HepG2 (cell line): Measurements from ENCODE around the gene NDUFV1. TPM values are rescaled to one million over a fixed set of nuclear protein-coding genes. Genes with fewer than 3 reads are reported as not detected.

ENCODE experiments used
- AGO1 ChIP-seq: fragments of 200-400 bp; formaldehyde crosslinking; IDR thresholded peaks from 2 replicates; pipeline ENCODE4 v1.6.1; 2017; ENCODE audit warnings: mild to moderate bottlenecking, low read depth, low read length, moderate library complexity; ENCODE audit not compliant: poor library complexity, severe bottlenecking
- CBFB ChIP-seq: sonication (generic); formaldehyde crosslinking; IDR thresholded peaks from 2 replicates; pipeline ENCODE4 v1.4.0; 2020; ENCODE audit warnings: missing genetic modification reagents
- FOXA3 ChIP-seq: IDR thresholded peaks from 2 replicates; pipeline ENCODE4 v1.6.1; 2016; ENCODE audit warnings: missing genetic modification reagents, missing compliant biosample characterization
- HDAC1 ChIP-seq: sonication (generic); formaldehyde crosslinking; IDR thresholded peaks from 2 replicates; pipeline ENCODE4 v1.5.1; 2020; ENCODE audit warnings: mild to moderate bottlenecking, missing genetic modification reagents
- HDAC2 ChIP-seq: sonication (generic); formaldehyde crosslinking; IDR thresholded peaks from 2 replicates; pipeline ENCODE4 v1.4.0; 2020; ENCODE audit warnings: missing genetic modification reagents
- MTF1 ChIP-seq: sonication (generic); formaldehyde crosslinking; IDR thresholded peaks from 2 replicates; pipeline ENCODE4 v1.5.0; 2020; ENCODE audit warnings: missing genetic modification reagents
- RBM39 ChIP-seq: fragments of 200-400 bp; formaldehyde crosslinking; IDR thresholded peaks from one replicate; pipeline ENCODE4 v1.6.1; 2018; ENCODE audit warnings: antibody characterized with exemption, mild to moderate bottlenecking, low read depth, low read length; ENCODE audit not compliant: poor library complexity, severe bottlenecking
- RFX3 ChIP-seq: IDR thresholded peaks from 2 replicates; pipeline ENCODE4 v1.6.1; 2016; ENCODE audit warnings: missing biosample characterization, missing genetic modification reagents
- TRIM22 ChIP-seq: fragments of 450-650 bp; IDR thresholded peaks from 2 replicates; pipeline ENCODE4 v1.6.1; 2017
- U2AF1 ChIP-seq: fragments of 200-400 bp; formaldehyde crosslinking; optimal IDR thresholded peaks from 2 replicates; pipeline ENCODE3; 2017; ENCODE audit warnings: mild to moderate bottlenecking, low read depth, low read length
- ZNF207 ChIP-seq: fragments of 450-650 bp; IDR thresholded peaks from 2 replicates; pipeline ENCODE4 v1.6.1; 2016; ENCODE audit warnings: antibody characterized with exemption, borderline replicate concordance
- ZNF431 ChIP-seq: sonication (generic); formaldehyde crosslinking; IDR thresholded peaks from 2 replicates; pipeline ENCODE4 v1.9.0; 2022; ENCODE audit warnings: missing genetic modification reagents, low read depth, mild to moderate bottlenecking, borderline replicate concordance
- ZNF468 ChIP-seq: sonication (generic); formaldehyde crosslinking; IDR thresholded peaks from 2 replicates; pipeline ENCODE4 v1.8.0; 2022; ENCODE audit warnings: mild to moderate bottlenecking, moderate library complexity, missing genetic modification reagents
- ZNF501 ChIP-seq: sonication (generic); formaldehyde crosslinking; IDR thresholded peaks from 2 replicates; pipeline ENCODE4 v1.5.1; 2020; ENCODE audit warnings: mild to moderate bottlenecking, moderate library complexity, missing genetic modification reagents
- ZNF772 ChIP-seq: sonication (generic); formaldehyde crosslinking; IDR thresholded peaks from 2 replicates; pipeline ENCODE4 v1.5.0; 2020; ENCODE audit warnings: mild to moderate bottlenecking, missing genetic modification reagents
- ZSCAN21 ChIP-seq: sonication (generic); formaldehyde crosslinking; IDR thresholded peaks from 2 replicates; pipeline ENCODE4 v1.8.0; 2022; ENCODE audit warnings: mild to moderate bottlenecking, missing genetic modification reagents, moderate library complexity, borderline replicate concordance
- ZSCAN29 ChIP-seq: sonication (generic); formaldehyde crosslinking; conservative IDR thresholded peaks from 2 replicates; pipeline ENCODE4 v1.4.0; 2020; ENCODE audit warnings: mild to moderate bottlenecking, missing genetic modification reagents
- polyA plus RNA-seq, 8 experiments: library from polyadenylated mRNA; depleted of rRNA in 3 of 8; stranded (reverse) in 7 of 8; unstranded in 1 of 8; fragments of >200 nt; fragmentation: Illumina TruSeq in 4 of 8; extraction: Trizol in 4 of 8; gene quantifications; 2 replicates each; pipeline versions ENCODE4 v1.2.1 to v1.2.3, GENCODE V29; 2011 to 2016; ENCODE audit warnings: low read depth in 4 of 8, missing spikeins in 1 of 8, mixed read lengths in 1 of 8; ENCODE audit not compliant: insufficient read depth in 1 of 8
- total RNA-seq, 5 experiments: library from RNA; depleted of rRNA; stranded (reverse); fragments of >200 nt; fragmentation: Illumina TruSeq; extraction: Trizol; gene quantifications; 2 replicates each; pipeline ENCODE4 v1.2.3, GENCODE V29; 2016; ENCODE audit warnings: low read depth in 1 of 5
- TF ChIP-seq, protein P1 (sequence below): sonication (generic); formaldehyde crosslinking; IDR thresholded peaks from 2 replicates; pipeline ENCODE4 v1.4.0; 2020; ENCODE audit warnings: missing genetic modification reagents, borderline replicate concordance
- TF ChIP-seq, protein P2 (sequence below): sonication (generic); formaldehyde crosslinking; IDR thresholded peaks from 2 replicates; pipeline ENCODE4 v1.4.0; 2020; ENCODE audit warnings: missing genetic modification reagents

NDUFV1 gene
- total and polyA plus RNA-seq, 2 of the 13 experiments (the other 11 are each of a cell fraction or from before 2014, with no cell fraction given): 88.9 to 137 TPM

GRCh38 chr11:67629386-67630227 lies 22.9 kb downstream of the NDUFV1 start, which contains the start of gene NUDT8 (continued):
- TF ChIP-seq, protein P1, sequence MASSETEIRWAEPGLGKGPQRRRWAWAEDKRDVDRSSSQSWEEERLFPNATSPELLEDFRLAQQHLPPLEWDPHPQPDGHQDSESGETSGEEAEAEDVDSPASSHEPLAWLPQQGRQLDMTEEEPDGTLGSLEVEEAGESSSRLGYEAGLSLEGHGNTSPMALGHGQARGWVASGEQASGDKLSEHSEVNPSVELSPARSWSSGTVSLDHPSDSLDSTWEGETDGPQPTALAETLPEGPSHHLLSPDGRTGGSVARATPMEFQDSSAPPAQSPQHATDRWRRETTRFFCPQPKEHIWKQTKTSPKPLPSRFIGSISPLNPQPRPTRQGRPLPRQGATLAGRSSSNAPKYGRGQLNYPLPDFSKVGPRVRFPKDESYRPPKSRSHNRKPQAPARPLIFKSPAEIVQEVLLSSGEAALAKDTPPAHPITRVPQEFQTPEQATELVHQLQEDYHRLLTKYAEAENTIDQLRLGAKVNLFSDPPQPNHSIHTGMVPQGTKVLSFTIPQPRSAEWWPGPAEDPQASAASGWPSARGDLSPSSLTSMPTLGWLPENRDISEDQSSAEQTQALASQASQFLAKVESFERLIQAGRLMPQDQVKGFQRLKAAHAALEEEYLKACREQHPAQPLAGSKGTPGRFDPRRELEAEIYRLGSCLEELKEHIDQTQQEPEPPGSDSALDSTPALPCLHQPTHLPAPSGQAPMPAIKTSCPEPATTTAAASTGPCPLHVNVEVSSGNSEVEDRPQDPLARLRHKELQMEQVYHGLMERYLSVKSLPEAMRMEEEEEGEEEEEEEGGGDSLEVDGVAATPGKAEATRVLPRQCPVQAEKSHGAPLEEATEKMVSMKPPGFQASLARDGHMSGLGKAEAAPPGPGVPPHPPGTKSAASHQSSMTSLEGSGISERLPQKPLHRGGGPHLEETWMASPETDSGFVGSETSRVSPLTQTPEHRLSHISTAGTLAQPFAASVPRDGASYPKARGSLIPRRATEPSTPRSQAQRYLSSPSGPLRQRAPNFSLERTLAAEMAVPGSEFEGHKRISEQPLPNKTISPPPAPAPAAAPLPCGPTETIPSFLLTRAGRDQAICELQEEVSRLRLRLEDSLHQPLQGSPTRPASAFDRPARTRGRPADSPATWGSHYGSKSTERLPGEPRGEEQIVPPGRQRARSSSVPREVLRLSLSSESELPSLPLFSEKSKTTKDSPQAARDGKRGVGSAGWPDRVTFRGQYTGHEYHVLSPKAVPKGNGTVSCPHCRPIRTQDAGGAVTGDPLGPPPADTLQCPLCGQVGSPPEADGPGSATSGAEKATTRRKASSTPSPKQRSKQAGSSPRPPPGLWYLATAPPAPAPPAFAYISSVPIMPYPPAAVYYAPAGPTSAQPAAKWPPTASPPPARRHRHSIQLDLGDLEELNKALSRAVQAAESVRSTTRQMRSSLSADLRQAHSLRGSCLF (CRISPR knock-in tag): no peak
- TF ChIP-seq ZNF772 (peak; percentile 22; the same call in 1 of the 2 replicates), CBFB (CRISPR knock-in tag) (peak; percentile 38; the same call in 1 of the 2 replicates), ZSCAN29 (CRISPR knock-in tag) (no peak), HDAC2 (CRISPR knock-in tag) (peak; percentile 80), MTF1 (CRISPR knock-in tag) (0 out of 2 replicates have a peak, but pooled peaks have one; percentile 72), ZNF501 (CRISPR knock-in tag) (0 out of 2 replicates have a peak, but pooled peaks have one; percentile 66), ZSCAN21 (CRISPR knock-in tag) (peak; percentile 84), U2AF1 (no peak), TRIM22 (no peak), FOXA3 (CRISPR knock-in tag) (peak; percentile 42), RBM39 (peak; percentile 49), RFX3 (CRISPR knock-in tag) (no peak), ZNF468 (CRISPR knock-in tag) (peak; percentile 96), HDAC1 (CRISPR knock-in tag) (peak; percentile 84), ZNF207 (no peak), ZNF431 (CRISPR knock-in tag) (peak; percentile 65; the same call in 1 of the 2 replicates), AGO1 (peak; percentile 31)
- TF ChIP-seq, protein P2, sequence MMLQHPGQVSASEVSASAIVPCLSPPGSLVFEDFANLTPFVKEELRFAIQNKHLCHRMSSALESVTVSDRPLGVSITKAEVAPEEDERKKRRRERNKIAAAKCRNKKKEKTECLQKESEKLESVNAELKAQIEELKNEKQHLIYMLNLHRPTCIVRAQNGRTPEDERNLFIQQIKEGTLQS (CRISPR knock-in tag): 0 out of 2 replicates have a peak, but pooled peaks have one; percentile 27
- TF ChIP-seq, all 625 proteins: peak for 253
